K562 (cell line): ENCODE results near the gene LGR6. TPM values are rescaled to one million over a fixed set of nuclear protein-coding genes. Genes with fewer than 3 reads are reported as not detected.

ENCODE experiments used
- ATAC-seq: fragments of 200-7000 bp; cut with Tn5 transposase; 3 replicates; pipeline ENCODE4 v1.9.1; 2020; ENCODE audit warnings: moderate library complexity
- BruUV-seq: library from RNA; stranded (reverse); fragments of 400-500 nt; replicated peaks from 2 replicates; lab custom pipeline; 2021; lab: Mats Ljungman, UMichigan
- CTCF ChIA-PET: fragments of 300-600 bp; formaldehyde crosslinking; extraction: SDS; loops from one replicate; lab custom pipeline; 2021; ENCODE audit warnings: low intra/inter-chr PET ratio; lab: Yijun Ruan, JAX
- POLR2A ChIA-PET: fragments of 300-600, 350-650 bp; sonication (Branson Sonifier 250); formaldehyde crosslinking; extraction: SDS; loops from one replicate; lab custom pipeline; 2021; ENCODE audit warnings: antibody characterized with exemption, inconsistent platforms; lab: Yijun Ruan, JAX
- DNase-seq, 4 experiments: peaks; one replicate each; pipeline versions ENCODE4 v3.0.0 to v3.0.0-alpha.2; 2011 to 2018; ENCODE audit warnings: low spot score in 3 of 4, mixed read lengths in 3 of 4; ENCODE audit errors: extremely low read depth in 1 of 4
- FAIRE-seq: peaks from 2 replicates; lab custom pipeline; 2011; peaks lifted over from hg19 to GRCh38; lab: Jason Lieb, UNC
- H2AFZ ChIP-seq: 2 replicates; pipeline ENCODE4 v1.6.0; 2011; ENCODE audit warnings: low read depth, low read length, control low read depth, inconsistent platforms
- H3K27ac ChIP-seq: fragments of 200-600 bp; 3 replicates; pipeline ENCODE4 v1.8.0; 2011; ENCODE audit warnings: low read depth, mild to moderate bottlenecking, control low read depth, inconsistent platforms, low read length, moderate library complexity, mixed read lengths; ENCODE audit errors: extremely low read depth
- H3K27me3 ChIP-seq, 2 experiments: fragments of 300-600 bp in 1 of 2; 2 replicates in 1 of 2; 3 replicates in 1 of 2; pipeline versions ENCODE4 v1.6.0 to v1.8.0; 2011; ENCODE audit warnings: inconsistent platforms in 2 of 2, low read length in 2 of 2, mild to moderate bottlenecking in 1 of 2, mixed read lengths in 1 of 2, moderate library complexity in 1 of 2; ENCODE audit not compliant: control insufficient read depth in 2 of 2, insufficient read depth in 2 of 2
- H3K36me3 ChIP-seq: fragments of 300-600 bp; 3 replicates; pipeline ENCODE4 v1.8.0; 2011; ENCODE audit warnings: mild to moderate bottlenecking, low read length, inconsistent platforms; ENCODE audit not compliant: control insufficient read depth, insufficient read depth
- H3K4me1 ChIP-seq, 2 experiments: fragments of 200-600 bp in 1 of 2; replicated peaks in 1 of 2; 2 replicates in 1 of 2; 3 replicates in 1 of 2; pipeline versions ENCODE4 v1.5.1 to v1.8.0; 2011; ENCODE audit warnings: inconsistent platforms in 2 of 2, low read length in 2 of 2, mild to moderate bottlenecking in 1 of 2, mixed read lengths in 1 of 2, moderate library complexity in 1 of 2; ENCODE audit not compliant: control insufficient read depth in 2 of 2, insufficient read depth in 2 of 2
- H3K4me2 ChIP-seq: 2 replicates; pipeline ENCODE4 v1.6.1; 2011; ENCODE audit warnings: low read length, control low read depth, inconsistent platforms, mixed read lengths; ENCODE audit not compliant: insufficient read depth
- H3K4me3 ChIP-seq: fragments of 200-600 bp; sonication (generic), shearing (Covaris generic); 2 replicates; pipeline ENCODE4 v1.5.1; 2016; ENCODE audit warnings: control low read depth, inconsistent platforms
- H3K79me2 ChIP-seq: fragments of 200-600 bp; 3 replicates; pipeline ENCODE4 v1.8.0; 2011; ENCODE audit warnings: low read length, inconsistent platforms; ENCODE audit not compliant: control insufficient read depth, insufficient read depth
- H3K9ac ChIP-seq, 2 experiments: 2 replicates each; pipeline versions ENCODE4 v1.6.0 to v1.6.1; 2011; ENCODE audit warnings: low read depth in 2 of 2, low read length in 2 of 2, control low read depth in 1 of 2, inconsistent platforms in 1 of 2, mild to moderate bottlenecking in 1 of 2, mixed read lengths in 1 of 2; ENCODE audit not compliant: insufficient read depth in 1 of 2
- H3K9me1 ChIP-seq: one replicate; pipeline ENCODE4 v1.6.0; 2011; ENCODE audit warnings: inconsistent platforms, mild to moderate bottlenecking, low read length, moderate library complexity; ENCODE audit not compliant: control insufficient read depth, insufficient read depth
- H3K9me3 ChIP-seq: replicated peaks from 2 replicates; pipeline ENCODE4 v1.5.1; 2011; ENCODE audit warnings: low read depth, low read length, inconsistent platforms; ENCODE audit not compliant: control insufficient read depth, insufficient read depth
- H4K20me1 ChIP-seq: replicated peaks from 2 replicates; pipeline ENCODE4 v1.6.1; 2011; ENCODE audit warnings: low read length, inconsistent platforms, mixed read lengths; ENCODE audit not compliant: control insufficient read depth, insufficient read depth
- GTF3C2 ChIP-seq: IDR thresholded peaks from 3 replicates; pipeline ENCODE4 v1.6.1; 2011; ENCODE audit warnings: borderline replicate concordance, mild to moderate bottlenecking, moderate library complexity; ENCODE audit not compliant: insufficient read length; ENCODE audit errors: extremely low read depth
- KLF6 ChIP-seq: fragments of 250-450 bp; sonication (Bioruptor Pico); IDR thresholded peaks from 2 replicates; pipeline ENCODE4 v1.4.0; 2020; ENCODE audit warnings: mild to moderate bottlenecking, moderate library complexity, borderline replicate concordance
- MED1 ChIP-seq: sonication (generic); formaldehyde crosslinking; IDR thresholded peaks from 2 replicates; pipeline ENCODE4 v1.8.1; 2023; ENCODE audit warnings: missing genetic modification reagents, borderline replicate concordance
- MTA3 ChIP-seq: fragments of 450-650 bp; formaldehyde crosslinking; IDR thresholded peaks from 2 replicates; pipeline ENCODE4 v1.6.1; 2017; ENCODE audit warnings: mild to moderate bottlenecking, borderline replicate concordance
- POLR3A ChIP-seq: IDR thresholded peaks from 2 replicates; pipeline ENCODE4 v1.6.1; 2011; ENCODE audit warnings: borderline replicate concordance, mild to moderate bottlenecking, moderate library complexity; ENCODE audit not compliant: insufficient read length, insufficient read depth; ENCODE audit errors: extremely low read depth
- TBP ChIP-seq: optimal IDR thresholded peaks from 2 replicates; pipeline ENCODE3; 2011; ENCODE audit warnings: low read depth, low read length, improper control_type of control experiment
- THRB ChIP-seq: fragments of 450-650 bp; formaldehyde crosslinking; conservative IDR thresholded peaks from 2 replicates; pipeline ENCODE4 v1.4.0; 2022; ENCODE audit warnings: mild to moderate bottlenecking, missing genetic modification characterization
- WGBS: fragments of 100-300 bp; shearing (Covaris generic); methylation state at CpG from one replicate; pipeline ENCODE4 v1.1.6; 2016; ENCODE audit warnings: low coverage, mixed read lengths; ENCODE audit not compliant: insufficient coverage; ENCODE audit errors: missing lambda C conversion rate; 5-methylcytosine and 5-hydroxymethylcytosine counted together
- in situ Hi-C: fragments of 300-500 bp; cut with MboI; formaldehyde crosslinking; loops from 4 replicates; pipeline ENCODE4 v1.15.0; 2018; ENCODE audit warnings: inconsistent platforms, mixed read lengths
- intact Hi-C: fragments of 100-400 bp; cut with micrococcal nuclease; formaldehyde crosslinking; loops from 2 replicates; pipeline ENCODE4 v1.14.2; 2022
- polyA plus RNA-seq, 8 experiments: library from polyadenylated mRNA; depleted of rRNA in 4 of 8; stranded (reverse) in 5 of 8; unstranded in 3 of 8; fragments of >200 nt; fragmentation: Nextera tagmentation in 2 of 8; fragmentation: Illumina TruSeq in 1 of 8; extraction: Ambion mirVana in 2 of 8; extraction: Trizol in 1 of 8; gene quantifications; 2 replicates each; pipeline versions ENCODE4 v1.2.1 to v1.2.3, GENCODE V29; 2011 to 2014; ENCODE audit warnings: inconsistent platforms in 1 of 8, missing spikeins in 1 of 8
- total RNA-seq, 7 experiments: library from RNA; depleted of rRNA in 6 of 7; stranded (reverse); fragments of >200 nt in 6 of 7; fragmentation: Illumina TruSeq in 2 of 7; extraction: Trizol in 2 of 7; gene quantifications; 2 replicates each; pipeline versions ENCODE4 v1.2.1 to v1.2.3, GENCODE V29; 2011 to 2021; ENCODE audit warnings: low replicate concordance in 1 of 7

The LGR6 gene
- total and polyA plus RNA-seq, 9 of the 15 experiments (the other 6 are each of a cell fraction or from before 2014, with no cell fraction given): 0.01 to 0.54 (median 0.17) TPM; not detected in 1

GRCh38 chr1:202233804-202234203, 40.2 kb downstream of the LGR6 start (continued):
- TF ChIP-seq THRB (CRISPR knock-in tag): no peak
- no peak for TF ChIP-seq KLF6 (CRISPR knock-in tag)
- no peak for TF ChIP-seq MTA3

GRCh38 chr1:202234331-202235002, 40.9 kb downstream of the LGR6 start:
- Histone ChIP-seq H3K27ac (no peak overlapping the region), H3K36me3 (no peaks in the 10 kb centered on the region), H3K27me3 (peaks cover 20 to 62% of the 10 kb centered on the region in 2 experiments), H3K4me1 (peaks cover 9 to 10% of the 10 kb centered on the region in 2 experiments; a peak in 4 of 5 replicates), H3K9me1 (peaks cover 8% of the 10 kb centered on the region), H4K20me1 (no peaks in the 10 kb centered on the region), H2AFZ (no peak overlapping the region), H3K9me3 (no peaks in the 10 kb centered on the region), H3K9ac (no peak overlapping the region), H3K4me2 (no peak overlapping the region), H3K79me2 (no peaks in the 10 kb centered on the region), H3K4me3 (no peak overlapping the region)
- in situ Hi-C loops (no loop called here), intact Hi-C loops (no loop called here)
- no peak for ATAC-seq
- WGBS: 0% methylated on average over 3 of the region's 3 CpGs
- TSS peak; percentile 99 for BruUV-seq
- ChIA-PET POLR2A (interaction anchor here (0.7 to 1.7 kb wide), 2 partner anchors 15 to 50 kb away, joined by 3 to 5 read pairs; no protein-coding TSS in a partner anchor), CTCF (no interaction called here)
- FAIRE-seq: no peak
- DNase-seq: no peak
- peak; percentile 94 for TF ChIP-seq TBP
- no peak for TF ChIP-seq MED1 (CRISPR knock-in tag)
- TF ChIP-seq POLR3A: peak; percentile 72
- TF ChIP-seq GTF3C2: peak; percentile 29
